PC-9 (cell line): ENCODE results near the gene NVL. TPM values are rescaled to one million over a fixed set of nuclear protein-coding genes. Genes with fewer than 3 reads are reported as not detected.

Source experiments
- BruUV-seq: library from RNA; stranded (reverse); fragments of 400-500 nt; replicated peaks from 2 replicates; lab custom pipeline; 2021; lab: Mats Ljungman, UMichigan
- CTCF ChIA-PET: fragments of 300-600 bp; sonication (Branson Sonifier 250); formaldehyde crosslinking; loops from one replicate; lab custom pipeline; 2022; ENCODE audit warnings: antibody characterized with exemption; lab: Charles Lee
- POLR2A ChIA-PET: fragments of 300-600 bp; sonication (Branson Sonifier 250); formaldehyde crosslinking; loops from one replicate; lab custom pipeline; 2022; ENCODE audit warnings: antibody characterized with exemption; ENCODE audit not compliant: unreplicated experiment; lab: Charles Lee
- DNase-seq, 2 experiments: peaks; one replicate each; pipeline versions ENCODE4 v3.0.0 to v3.0.0-alpha.2; 2015 to 2022; ENCODE audit warnings: mixed read lengths in 1 of 2
- H2AFZ ChIP-seq: fragments of 200-600 bp; sonication (generic); 2 replicates; pipeline ENCODE4 v1.8.1; 2017; ENCODE audit warnings: antibody characterized with exemption
- H3F3A ChIP-seq: fragments of 200-600 bp; sonication (generic); 2 replicates; pipeline ENCODE4 v1.8.1; 2017; ENCODE audit warnings: antibody characterized with exemption, mild to moderate bottlenecking, low read depth; ENCODE audit not compliant: insufficient read depth
- H3K27ac ChIP-seq: fragments of 200-600 bp; sonication (generic); 2 replicates; pipeline ENCODE4 v1.6.1; 2016; ENCODE audit warnings: mixed run types
- H3K27me3 ChIP-seq: fragments of 200-600 bp; sonication (generic); 2 replicates; pipeline ENCODE4 v1.6.1; 2016; ENCODE audit warnings: low read depth, mixed run types; ENCODE audit not compliant: insufficient read depth
- H3K36me3 ChIP-seq: fragments of 200-600 bp; sonication (generic); 2 replicates; pipeline ENCODE4 v1.6.1; 2016; ENCODE audit warnings: low read depth, mixed run types
- H3K4me1 ChIP-seq: fragments of 200-600 bp; sonication (generic); replicated peaks from 2 replicates; pipeline ENCODE4 v1.6.1; 2016; ENCODE audit warnings: mixed run types; ENCODE audit not compliant: insufficient read depth
- H3K4me2 ChIP-seq: fragments of 200-600 bp; sonication (generic); 2 replicates; pipeline ENCODE4 v1.6.1; 2017; ENCODE audit warnings: mixed run types
- H3K4me3 ChIP-seq: fragments of 200-600 bp; sonication (generic); 2 replicates; pipeline ENCODE4 v1.6.1; 2016; ENCODE audit warnings: mixed run types
- H3K79me2 ChIP-seq: fragments of 200-600 bp; sonication (generic); 2 replicates; pipeline ENCODE4 v1.6.1; 2017; ENCODE audit warnings: low read depth, mixed run types
- H3K9me2 ChIP-seq: fragments of 200-600 bp; sonication (generic); 2 replicates; pipeline ENCODE4 v1.8.1; 2017; ENCODE audit warnings: mild to moderate bottlenecking; ENCODE audit not compliant: insufficient read depth
- H3K9me3 ChIP-seq: fragments of 200-600 bp; sonication (generic); 2 replicates; pipeline ENCODE4 v1.8.1; 2016; ENCODE audit warnings: low read depth; ENCODE audit not compliant: insufficient read depth
- H4K20me1 ChIP-seq: fragments of 200-600 bp; sonication (generic); 2 replicates; pipeline ENCODE4 v1.8.1; 2017; ENCODE audit not compliant: insufficient read depth
- CTCF ChIP-seq: fragments of 200-600 bp; sonication (generic); conservative IDR thresholded peaks from 2 replicates; pipeline ENCODE4 v1.6.1; 2017; ENCODE audit warnings: mixed run types, antibody characterized with exemption, mild to moderate bottlenecking, moderate library complexity
- EZH2 ChIP-seq: fragments of 200-600 bp; sonication (generic); IDR thresholded peaks from 2 replicates; pipeline ENCODE4 v1.8.0; 2017; ENCODE audit warnings: antibody characterized with exemption, low read depth
- intact Hi-C: fragments of 100-400 bp; cut with micrococcal nuclease; formaldehyde crosslinking; loops from one replicate; pipeline ENCODE4 v1.10.0; 2022; ENCODE audit not compliant: unreplicated experiment
- total RNA-seq: library from RNA; stranded (reverse); gene quantifications from 2 replicates; pipeline ENCODE4 v1.2.3, GENCODE V29; 2021

NVL gene
- total RNA-seq, 1 experiment from 2014 or later, result 36.1 TPM

GRCh38 chr1:224294775-224295174, 35.2 kb downstream of the NVL start:
- H3K4me2 ChIP-seq, result no peak overlapping the region
- no peaks in the 10 kb centered on the region for H3K27me3 ChIP-seq
- H4K20me1 ChIP-seq, result no peaks in the 10 kb centered on the region; the same call in 1 of the 2 replicates
- CTCF ChIA-PET, result no interaction called here
- no peak overlapping the region for H2AFZ ChIP-seq
- no peak for DNase-seq
- no peak overlapping the region for H3K27ac ChIP-seq
- no TSS peak for BruUV-seq
- H3K9me3 ChIP-seq, result no peaks in the 10 kb centered on the region
- intact Hi-C loops, result no loop called here
- POLR2A ChIA-PET, result interaction anchor here (0.6 kb wide), 1 partner anchor 35 kb away, joined by 11 read pairs; no protein-coding TSS in a partner anchor
- H3K36me3 ChIP-seq, result peaks cover 29% of the 10 kb centered on the region
- TF ChIP-seq CTCF, result no peak
- TF ChIP-seq EZH2, result no peak
- 0 out of 2 replicates have a peak, but pooled peaks cover under 1% of the 10 kb centered on the region for H3F3A ChIP-seq
- no peaks in the 10 kb centered on the region for H3K4me1 ChIP-seq
- H3K4me3 ChIP-seq, result no peak overlapping the region
- no peaks in the 10 kb centered on the region for H3K9me2 ChIP-seq
- no peaks in the 10 kb centered on the region for H3K79me2 ChIP-seq

GRCh38 chr1:224292419-224292818, 37.6 kb downstream of the NVL start:
- Histone ChIP-seq H3K27ac (no peak overlapping the region), H3K9me3 (no peaks in the 10 kb centered on the region), H3K4me1 (no peaks in the 10 kb centered on the region), H3K36me3 (peaks cover 28% of the 10 kb centered on the region), H2AFZ (no peak overlapping the region), H3K27me3 (no peaks in the 10 kb centered on the region), H3K4me2 (no peak overlapping the region), H3K79me2 (no peaks in the 10 kb centered on the region), H4K20me1 (no peaks in the 10 kb centered on the region), H3K4me3 (no peak overlapping the region), H3K9me2 (no peaks in the 10 kb centered on the region), H3F3A (no peaks in the 10 kb centered on the region)
- TF ChIP-seq CTCF (no peak), EZH2 (no peak)
- POLR2A ChIA-PET, result no interaction called here
- no TSS peak for BruUV-seq
- CTCF ChIA-PET, result interaction anchor here (0.7 kb wide), 1 partner anchor 115 kb away, joined by 3 read pairs; no protein-coding TSS in a partner anchor
- DNase-seq, result no peak
- intact Hi-C loops, result no loop called here

- no peaks in the 10 kb centered on the region for H3K9me2 ChIP-seq
- H3K4me2 ChIP-seq, result no peak overlapping the region
- CTCF ChIA-PET, result interaction anchor here (0.6 kb wide), 1 partner anchor 168 kb away, joined by 11 read pairs; no protein-coding TSS in a partner anchor
- no peaks in the 10 kb centered on the region for H3K27me3 ChIP-seq
- H2AFZ ChIP-seq, result no peak overlapping the region
- POLR2A ChIA-PET, result no interaction called here
- H3K4me1 ChIP-seq, result no peaks in the 10 kb centered on the region
- intact Hi-C loops, result loop anchor here (10.0 kb wide), 1 partner anchor 135 kb away; no protein-coding TSS in a partner anchor
- no peaks in the 10 kb centered on the region for H3K9me3 ChIP-seq
- no peaks in the 10 kb centered on the region for H4K20me1 ChIP-seq
- no peaks in the 10 kb centered on the region for H3K79me2 ChIP-seq
- H3K36me3 ChIP-seq, result peaks cover 26% of the 10 kb centered on the region
- H3K27ac ChIP-seq, result no peak overlapping the region
- no peaks in the 10 kb centered on the region for H3F3A ChIP-seq
- H3K4me3 ChIP-seq, result no peak overlapping the region
- no peak for TF ChIP-seq EZH2
- no peak for TF ChIP-seq CTCF
- DNase-seq, result no peak
- no TSS peak for BruUV-seq
Observed at GRCh38 chr1:224289396-224289795, 40.6 kb downstream of the NVL start.
